K562 (cell line): Measurements from ENCODE around the gene CCNT2. TPM values are rescaled to one million over a fixed set of nuclear protein-coding genes. Genes with fewer than 3 reads are reported as not detected.

ENCODE experiments used
- ARNT ChIP-seq, 2 experiments: fragments of 450-650 bp; IDR thresholded peaks; 2 replicates each; pipeline ENCODE4 v1.6.1; 2016; ENCODE audit warnings: mild to moderate bottlenecking in 1 of 2
- ELF4 ChIP-seq: fragments of 450-650 bp; formaldehyde crosslinking; IDR thresholded peaks from 2 replicates; pipeline ENCODE4 v1.4.0; 2022; ENCODE audit warnings: missing genetic modification characterization
- FOXJ2 ChIP-seq: fragments of 200-800 bp; sonication (Bioruptor generic); IDR thresholded peaks from 2 replicates; pipeline ENCODE4 v1.6.1; 2016; ENCODE audit warnings: missing genetic modification characterization, missing compliant biosample characterization
- KDM5B ChIP-seq: fragments of 200-600 bp; sonication (generic); IDR thresholded peaks from 2 replicates; pipeline ENCODE4 v1.6.1; 2012; ENCODE audit warnings: low read depth, mild to moderate bottlenecking, moderate library complexity, low read length, control low read depth, inconsistent platforms; ENCODE audit not compliant: insufficient replicate concordance
- LCOR ChIP-seq: sonication (generic); formaldehyde crosslinking; IDR thresholded peaks from 2 replicates; pipeline ENCODE4 v1.8.0; 2022; ENCODE audit warnings: mild to moderate bottlenecking, missing genetic modification reagents
- LEF1 ChIP-seq: fragments of 450-650 bp; IDR thresholded peaks from 2 replicates; pipeline ENCODE4 v1.6.1; 2016; ENCODE audit warnings: mild to moderate bottlenecking
- RFX7 ChIP-seq: fragments of 250-450 bp; sonication (Bioruptor Pico); IDR thresholded peaks from 2 replicates; pipeline ENCODE4 v1.5.1; 2021; ENCODE audit warnings: mild to moderate bottlenecking
- ZNF174 ChIP-seq: fragments of 250-450 bp; sonication (Bioruptor Pico); IDR thresholded peaks from 2 replicates; pipeline ENCODE4 v1.4.0; 2020; ENCODE audit warnings: mild to moderate bottlenecking
- ZNF263 ChIP-seq: sonication (generic); formaldehyde crosslinking; IDR thresholded peaks from 2 replicates; pipeline ENCODE4 v1.8.0; 2022; ENCODE audit warnings: mild to moderate bottlenecking, missing genetic modification reagents, borderline replicate concordance
- ZNF77 ChIP-seq: fragments of 250-450 bp; sonication (Bioruptor Pico); IDR thresholded peaks from 2 replicates; pipeline ENCODE4 v1.5.0; 2020
- polyA plus RNA-seq, 8 experiments: library from polyadenylated mRNA; depleted of rRNA in 4 of 8; stranded (reverse) in 5 of 8; unstranded in 3 of 8; fragments of >200 nt; fragmentation: Nextera tagmentation in 2 of 8; fragmentation: Illumina TruSeq in 1 of 8; extraction: Ambion mirVana in 2 of 8; extraction: Trizol in 1 of 8; gene quantifications; 2 replicates each; pipeline versions ENCODE4 v1.2.1 to v1.2.3, GENCODE V29; 2011 to 2014; ENCODE audit warnings: inconsistent platforms in 1 of 8, missing spikeins in 1 of 8
- total RNA-seq, 7 experiments: library from RNA; depleted of rRNA in 6 of 7; stranded (reverse); fragments of >200 nt in 6 of 7; fragmentation: Illumina TruSeq in 2 of 7; extraction: Trizol in 2 of 7; gene quantifications; 2 replicates each; pipeline versions ENCODE4 v1.2.1 to v1.2.3, GENCODE V29; 2011 to 2021; ENCODE audit warnings: low replicate concordance in 1 of 7
- TF ChIP-seq, protein P1 (sequence below): fragments of 450-650 bp; formaldehyde crosslinking; IDR thresholded peaks from 2 replicates; pipeline ENCODE4 v1.4.0; 2022; ENCODE audit warnings: mild to moderate bottlenecking, moderate library complexity
- TF ChIP-seq, protein P2 (sequence below): sonication (generic); formaldehyde crosslinking; IDR thresholded peaks from 2 replicates; pipeline ENCODE4 v1.9.0; 2022; ENCODE audit warnings: mild to moderate bottlenecking, missing genetic modification reagents
- TF ChIP-seq, protein P3 (sequence below): fragments of 250-450 bp; sonication (Bioruptor Pico); IDR thresholded peaks from 2 replicates; pipeline ENCODE4 v1.4.0; 2020
- TF ChIP-seq, protein P4 (sequence below): fragments of 450-650 bp; IDR thresholded peaks from 2 replicates; pipeline ENCODE4 v1.6.1; 2018; ENCODE audit not compliant: partially characterized antibody
- TF ChIP-seq, protein P5 (sequence below): fragments of 250-450 bp; sonication (Bioruptor Pico); IDR thresholded peaks from 2 replicates; pipeline ENCODE4 v1.5.1; 2021; ENCODE audit warnings: mild to moderate bottlenecking

The CCNT2 gene
- total and polyA plus RNA-seq, 9 of the 15 experiments (the other 6 are each of a cell fraction or from before 2014, with no cell fraction given), result 12.6 to 30.0 (median 22.7) TPM

DNA sequence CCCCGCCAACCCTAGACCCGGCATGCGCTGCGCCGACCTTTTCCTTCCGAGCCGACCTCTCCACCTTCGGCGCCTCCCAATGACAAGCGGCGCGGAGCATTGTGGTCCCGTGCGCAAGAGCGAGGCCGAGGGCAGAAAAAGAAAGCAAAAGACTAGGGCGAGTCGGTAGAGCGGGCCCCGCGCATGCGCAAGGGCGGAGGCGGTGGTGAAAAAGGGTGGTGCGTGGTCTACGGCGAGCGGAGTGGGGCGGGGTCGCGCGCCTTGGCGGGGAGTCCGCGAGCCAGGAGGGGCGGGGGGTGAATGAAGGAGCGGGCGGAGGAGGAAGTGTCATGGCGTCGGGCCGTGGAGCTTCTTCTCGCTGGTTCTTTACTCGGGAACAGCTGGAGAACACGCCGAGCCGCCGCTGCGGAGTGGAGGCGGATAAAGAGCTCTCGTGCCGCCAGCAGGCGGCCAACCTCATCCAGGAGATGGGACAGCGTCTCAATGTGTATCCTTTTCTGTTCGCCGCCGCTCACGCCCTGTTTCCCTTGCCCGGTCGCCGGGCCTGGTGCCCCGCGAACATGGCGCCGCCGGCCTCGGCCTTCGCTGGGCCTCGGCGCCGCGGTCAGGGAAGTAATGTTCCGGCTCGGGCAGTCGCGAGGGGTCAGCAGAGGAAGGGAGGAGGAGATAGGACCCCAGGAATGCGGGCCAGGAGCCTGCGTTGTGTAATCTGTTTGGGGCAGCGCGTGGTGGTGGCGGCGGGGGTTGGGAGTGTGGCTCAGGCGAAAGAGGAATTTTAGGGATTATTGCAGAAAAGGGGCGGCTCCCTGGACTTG is at the start of gene CCNT2 (continued):
- TF ChIP-seq, protein P1, sequence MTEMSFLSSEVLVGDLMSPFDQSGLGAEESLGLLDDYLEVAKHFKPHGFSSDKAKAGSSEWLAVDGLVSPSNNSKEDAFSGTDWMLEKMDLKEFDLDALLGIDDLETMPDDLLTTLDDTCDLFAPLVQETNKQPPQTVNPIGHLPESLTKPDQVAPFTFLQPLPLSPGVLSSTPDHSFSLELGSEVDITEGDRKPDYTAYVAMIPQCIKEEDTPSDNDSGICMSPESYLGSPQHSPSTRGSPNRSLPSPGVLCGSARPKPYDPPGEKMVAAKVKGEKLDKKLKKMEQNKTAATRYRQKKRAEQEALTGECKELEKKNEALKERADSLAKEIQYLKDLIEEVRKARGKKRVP (CRISPR knock-in tag), result no peak
- TF ChIP-seq ZNF263 (CRISPR knock-in tag) (peak; percentile 39; the same call in 1 of the 2 replicates), ELF4 (CRISPR knock-in tag) (no peak), ZNF174 (CRISPR knock-in tag) (no peak), FOXJ2 (tag) (peak; percentile 70), KDM5B (peak; percentile 65), RFX7 (CRISPR knock-in tag) (no peak), ARNT (IDR thresholded peaks at IDR 0.05) (no peak), ZNF77 (CRISPR knock-in tag) (no peak), LEF1 (no peak), LCOR (CRISPR knock-in tag) (no peak)
- TF ChIP-seq, protein P2, sequence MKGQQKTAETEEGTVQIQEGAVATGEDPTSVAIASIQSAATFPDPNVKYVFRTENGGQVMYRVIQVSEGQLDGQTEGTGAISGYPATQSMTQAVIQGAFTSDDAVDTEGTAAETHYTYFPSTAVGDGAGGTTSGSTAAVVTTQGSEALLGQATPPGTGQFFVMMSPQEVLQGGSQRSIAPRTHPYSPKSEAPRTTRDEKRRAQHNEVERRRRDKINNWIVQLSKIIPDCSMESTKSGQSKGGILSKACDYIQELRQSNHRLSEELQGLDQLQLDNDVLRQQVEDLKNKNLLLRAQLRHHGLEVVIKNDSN, result peak; percentile 73; the same call in 1 of the 2 replicates
- TF ChIP-seq, protein P3, sequence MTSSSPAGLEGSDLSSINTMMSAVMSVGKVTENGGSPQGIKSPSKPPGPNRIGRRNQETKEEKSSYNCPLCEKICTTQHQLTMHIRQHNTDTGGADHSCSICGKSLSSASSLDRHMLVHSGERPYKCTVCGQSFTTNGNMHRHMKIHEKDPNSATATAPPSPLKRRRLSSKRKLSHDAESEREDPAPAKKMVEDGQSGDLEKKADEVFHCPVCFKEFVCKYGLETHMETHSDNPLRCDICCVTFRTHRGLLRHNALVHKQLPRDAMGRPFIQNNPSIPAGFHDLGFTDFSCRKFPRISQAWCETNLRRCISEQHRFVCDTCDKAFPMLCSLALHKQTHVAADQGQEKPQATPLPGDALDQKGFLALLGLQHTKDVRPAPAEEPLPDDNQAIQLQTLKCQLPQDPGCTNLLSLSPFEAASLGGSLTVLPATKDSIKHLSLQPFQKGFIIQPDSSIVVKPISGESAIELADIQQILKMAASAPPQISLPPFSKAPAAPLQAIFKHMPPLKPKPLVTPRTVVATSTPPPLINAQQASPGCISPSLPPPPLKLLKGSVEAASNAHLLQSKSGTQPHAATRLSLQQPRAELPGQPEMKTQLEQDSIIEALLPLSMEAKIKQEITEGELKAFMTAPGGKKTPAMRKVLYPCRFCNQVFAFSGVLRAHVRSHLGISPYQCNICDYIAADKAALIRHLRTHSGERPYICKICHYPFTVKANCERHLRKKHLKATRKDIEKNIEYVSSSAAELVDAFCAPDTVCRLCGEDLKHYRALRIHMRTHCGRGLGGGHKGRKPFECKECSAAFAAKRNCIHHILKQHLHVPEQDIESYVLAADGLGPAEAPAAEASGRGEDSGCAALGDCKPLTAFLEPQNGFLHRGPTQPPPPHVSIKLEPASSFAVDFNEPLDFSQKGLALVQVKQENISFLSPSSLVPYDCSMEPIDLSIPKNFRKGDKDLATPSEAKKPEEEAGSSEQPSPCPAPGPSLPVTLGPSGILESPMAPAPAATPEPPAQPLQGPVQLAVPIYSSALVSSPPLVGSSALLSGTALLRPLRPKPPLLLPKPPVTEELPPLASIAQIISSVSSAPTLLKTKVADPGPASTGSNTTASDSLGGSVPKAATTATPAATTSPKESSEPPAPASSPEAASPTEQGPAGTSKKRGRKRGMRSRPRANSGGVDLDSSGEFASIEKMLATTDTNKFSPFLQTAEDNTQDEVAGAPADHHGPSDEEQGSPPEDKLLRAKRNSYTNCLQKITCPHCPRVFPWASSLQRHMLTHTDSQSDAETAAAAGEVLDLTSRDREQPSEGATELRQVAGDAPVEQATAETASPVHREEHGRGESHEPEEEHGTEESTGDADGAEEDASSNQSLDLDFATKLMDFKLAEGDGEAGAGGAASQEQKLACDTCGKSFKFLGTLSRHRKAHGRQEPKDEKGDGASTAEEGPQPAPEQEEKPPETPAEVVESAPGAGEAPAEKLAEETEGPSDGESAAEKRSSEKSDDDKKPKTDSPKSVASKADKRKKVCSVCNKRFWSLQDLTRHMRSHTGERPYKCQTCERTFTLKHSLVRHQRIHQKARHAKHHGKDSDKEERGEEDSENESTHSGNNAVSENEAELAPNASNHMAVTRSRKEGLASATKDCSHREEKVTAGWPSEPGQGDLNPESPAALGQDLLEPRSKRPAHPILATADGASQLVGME (CRISPR knock-in tag), result no peak
- TF ChIP-seq, protein P4, sequence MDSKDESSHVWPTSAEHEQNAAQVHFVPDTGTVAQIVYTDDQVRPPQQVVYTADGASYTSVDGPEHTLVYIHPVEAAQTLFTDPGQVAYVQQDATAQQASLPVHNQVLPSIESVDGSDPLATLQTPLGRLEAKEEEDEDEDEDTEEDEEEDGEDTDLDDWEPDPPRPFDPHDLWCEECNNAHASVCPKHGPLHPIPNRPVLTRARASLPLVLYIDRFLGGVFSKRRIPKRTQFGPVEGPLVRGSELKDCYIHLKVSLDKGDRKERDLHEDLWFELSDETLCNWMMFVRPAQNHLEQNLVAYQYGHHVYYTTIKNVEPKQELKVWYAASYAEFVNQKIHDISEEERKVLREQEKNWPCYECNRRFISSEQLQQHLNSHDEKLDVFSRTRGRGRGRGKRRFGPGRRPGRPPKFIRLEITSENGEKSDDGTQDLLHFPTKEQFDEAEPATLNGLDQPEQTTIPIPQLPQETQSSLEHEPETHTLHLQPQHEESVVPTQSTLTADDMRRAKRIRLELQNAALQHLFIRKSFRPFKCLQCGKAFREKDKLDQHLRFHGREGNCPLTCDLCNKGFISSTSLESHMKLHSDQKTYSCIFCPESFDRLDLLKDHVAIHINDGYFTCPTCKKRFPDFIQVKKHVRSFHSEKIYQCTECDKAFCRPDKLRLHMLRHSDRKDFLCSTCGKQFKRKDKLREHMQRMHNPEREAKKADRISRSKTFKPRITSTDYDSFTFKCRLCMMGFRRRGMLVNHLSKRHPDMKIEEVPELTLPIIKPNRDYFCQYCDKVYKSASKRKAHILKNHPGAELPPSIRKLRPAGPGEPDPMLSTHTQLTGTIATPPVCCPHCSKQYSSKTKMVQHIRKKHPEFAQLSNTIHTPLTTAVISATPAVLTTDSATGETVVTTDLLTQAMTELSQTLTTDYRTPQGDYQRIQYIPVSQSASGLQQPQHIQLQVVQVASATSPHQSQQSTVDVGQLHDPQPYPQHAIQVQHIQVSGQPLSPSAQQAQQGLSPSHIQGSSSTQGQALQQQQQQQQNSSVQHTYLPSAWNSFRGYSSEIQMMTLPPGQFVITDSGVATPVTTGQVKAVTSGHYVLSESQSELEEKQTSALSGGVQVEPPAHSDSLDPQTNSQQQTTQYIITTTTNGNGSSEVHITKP, result no peak
- TF ChIP-seq, protein P5, sequence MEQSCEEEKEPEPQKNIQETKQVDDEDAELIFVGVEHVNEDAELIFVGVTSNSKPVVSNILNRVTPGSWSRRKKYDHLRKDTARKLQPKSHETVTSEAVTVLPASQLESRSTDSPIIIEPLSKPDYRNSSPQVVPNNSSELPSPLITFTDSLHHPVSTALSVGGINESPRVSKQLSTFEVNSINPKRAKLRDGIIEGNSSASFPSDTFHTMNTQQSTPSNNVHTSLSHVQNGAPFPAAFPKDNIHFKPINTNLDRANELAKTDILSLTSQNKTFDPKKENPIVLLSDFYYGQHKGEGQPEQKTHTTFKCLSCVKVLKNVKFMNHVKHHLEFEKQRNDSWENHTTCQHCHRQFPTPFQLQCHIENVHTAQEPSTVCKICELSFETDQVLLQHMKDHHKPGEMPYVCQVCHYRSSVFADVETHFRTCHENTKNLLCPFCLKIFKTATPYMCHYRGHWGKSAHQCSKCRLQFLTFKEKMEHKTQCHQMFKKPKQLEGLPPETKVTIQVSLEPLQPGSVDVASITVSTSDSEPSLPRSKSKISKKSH (CRISPR knock-in tag), result no peak
